LoVo (cell line): ENCODE results near the gene TENM4.

Experiments
- DNase-seq: peaks from one replicate; pipeline ENCODE4 v3.0.0-alpha.2; 2016; ENCODE audit warnings: low spot score

The TENM4 gene

DNA sequence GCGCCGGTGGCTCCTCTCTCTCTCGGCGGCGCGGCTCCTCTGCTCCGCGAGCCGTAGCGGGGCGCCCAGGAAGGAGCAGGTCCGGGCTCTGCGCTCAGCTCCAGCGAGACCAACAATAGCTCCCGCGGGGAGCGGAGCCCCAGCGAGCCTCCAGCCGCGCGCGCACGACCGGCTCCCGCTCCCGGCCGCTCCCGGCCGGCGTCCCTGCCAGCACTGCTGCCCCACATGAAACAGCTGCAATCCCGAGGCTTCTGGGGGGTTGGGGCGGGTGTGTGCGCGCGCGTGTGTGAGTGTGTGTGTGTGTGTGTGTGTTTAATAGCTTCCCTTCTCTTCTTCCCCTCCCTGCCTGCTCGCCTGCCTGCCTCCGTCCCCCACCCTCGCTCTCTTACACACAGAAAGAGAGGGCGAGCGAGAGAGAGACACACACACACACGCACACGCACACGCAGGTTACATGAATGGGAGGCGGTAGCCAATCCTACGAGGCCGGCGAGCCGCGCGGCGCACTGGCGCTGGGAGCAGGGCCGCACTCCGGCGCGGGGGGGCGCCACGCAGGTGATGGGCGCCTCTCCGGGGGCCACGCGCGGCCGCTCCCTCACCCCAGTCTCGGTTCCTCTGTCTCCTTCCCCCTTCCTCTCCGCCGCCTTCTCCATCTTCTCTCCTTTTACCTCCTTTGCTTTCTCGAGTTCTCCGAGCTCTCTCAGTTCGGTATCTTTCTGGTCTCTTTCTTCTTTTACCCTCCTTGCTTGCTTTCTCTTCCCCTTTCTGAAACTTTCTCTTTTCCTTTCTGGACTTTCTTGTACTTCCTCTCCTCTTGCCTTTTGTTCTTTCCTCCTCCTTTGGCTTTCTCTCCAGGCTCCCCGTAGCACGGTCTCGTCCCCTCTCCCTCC is at the start of gene TENM4:
TENM4 (minus strand) TSS at position 460 of the 890 bp plus-strand sequence. CDS start 371,086 bp downstream, outside the sequence.
- no peak for DNase-seq

DNA sequence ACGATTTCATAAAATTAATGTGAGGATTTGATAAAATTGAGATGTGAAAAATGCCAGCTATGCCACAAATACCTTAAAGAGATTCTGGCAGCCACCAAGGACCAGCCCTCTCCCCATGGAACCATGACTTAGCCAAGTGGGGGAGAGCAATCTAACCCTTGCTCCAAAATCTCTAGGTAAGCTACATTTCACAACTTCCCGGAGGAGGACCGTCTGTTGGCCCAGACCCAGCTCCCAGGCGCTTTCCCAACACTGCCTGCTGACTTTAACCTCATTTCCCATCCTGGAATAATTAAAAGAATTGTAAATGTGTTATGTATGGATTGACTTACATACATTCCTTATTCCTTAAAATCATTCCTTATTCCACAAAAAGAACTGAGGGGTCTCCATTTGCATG is 47.5 kb upstream of the TENM4 start:
- DNase-seq: no peak

DNA sequence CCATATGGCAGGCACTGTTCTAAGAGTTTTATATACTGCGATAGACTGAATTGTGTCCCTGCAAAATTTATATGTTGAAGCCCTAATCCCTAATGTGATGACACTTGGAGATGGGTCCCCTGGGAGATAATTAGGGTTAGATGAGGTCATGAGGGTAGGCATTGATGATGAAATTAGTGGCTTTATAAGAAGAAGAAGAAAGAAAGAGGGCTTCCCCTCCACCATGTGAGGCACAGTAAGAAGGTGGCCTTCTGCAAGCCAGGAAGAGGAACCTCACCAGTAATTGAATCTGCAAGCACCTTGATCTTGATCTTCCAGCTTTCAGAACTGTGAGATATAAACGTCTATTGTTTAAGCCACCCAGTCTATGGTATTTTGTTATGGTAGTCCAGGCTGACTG is 46.6 kb upstream of the TENM4 start:
- DNase-seq: no peak

DNA sequence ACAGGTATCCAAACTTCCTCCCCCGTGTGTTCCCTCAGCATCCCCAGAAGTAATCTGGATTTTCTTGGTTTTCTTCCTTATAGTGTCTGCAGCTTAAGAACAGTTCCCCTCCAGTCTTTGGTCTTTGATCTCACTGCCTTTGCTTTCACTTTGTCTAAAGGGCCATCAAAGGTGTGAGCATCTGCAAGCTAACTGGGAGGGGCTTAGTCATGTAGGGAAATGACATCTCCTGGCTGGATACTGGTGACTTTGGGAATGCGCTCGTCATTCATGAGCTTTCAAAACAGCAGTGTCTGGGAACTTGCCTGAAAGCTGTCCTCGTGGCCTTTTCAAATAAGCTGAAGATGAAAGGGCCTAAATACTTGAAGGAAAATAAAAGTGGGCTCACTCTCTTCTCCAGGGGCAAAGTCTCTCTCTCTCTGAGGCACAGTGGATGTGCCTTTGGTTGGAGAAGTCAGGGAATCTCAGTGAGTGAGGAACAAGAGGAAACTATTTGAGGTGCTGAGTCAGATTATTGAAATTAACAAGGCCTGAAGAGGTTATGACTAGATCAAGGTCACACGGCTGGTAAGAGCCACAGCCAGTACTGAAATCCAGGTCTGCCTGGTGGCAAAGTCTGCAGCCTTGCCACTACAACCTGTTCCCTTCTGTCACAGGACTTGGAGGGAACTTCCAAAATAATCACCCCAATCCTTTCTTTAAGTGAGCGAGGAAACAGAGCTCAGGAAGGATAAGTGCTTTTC is 45.6 kb upstream of the TENM4 start:
- no peak for DNase-seq

DNA sequence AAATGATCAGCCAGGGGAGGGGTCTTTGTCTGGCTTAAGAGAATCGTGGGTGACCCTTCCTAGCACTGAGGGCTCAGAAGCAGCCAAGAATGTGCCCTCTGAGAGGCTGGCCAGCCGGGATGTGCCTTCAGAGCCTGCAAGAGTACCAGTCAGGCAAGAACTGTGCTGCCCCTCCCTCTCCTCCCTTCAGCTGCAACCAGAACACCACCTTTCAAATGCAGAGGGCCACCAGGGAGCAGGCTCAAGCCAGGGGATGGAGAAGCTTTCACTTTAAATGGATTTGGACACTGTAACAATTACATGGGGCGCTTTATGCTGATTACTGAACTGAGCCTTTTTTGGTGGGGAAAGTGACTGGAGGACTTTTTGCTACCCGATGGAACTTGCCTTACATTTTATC is 44.9 kb upstream of the TENM4 start:
- no peak for DNase-seq

DNA sequence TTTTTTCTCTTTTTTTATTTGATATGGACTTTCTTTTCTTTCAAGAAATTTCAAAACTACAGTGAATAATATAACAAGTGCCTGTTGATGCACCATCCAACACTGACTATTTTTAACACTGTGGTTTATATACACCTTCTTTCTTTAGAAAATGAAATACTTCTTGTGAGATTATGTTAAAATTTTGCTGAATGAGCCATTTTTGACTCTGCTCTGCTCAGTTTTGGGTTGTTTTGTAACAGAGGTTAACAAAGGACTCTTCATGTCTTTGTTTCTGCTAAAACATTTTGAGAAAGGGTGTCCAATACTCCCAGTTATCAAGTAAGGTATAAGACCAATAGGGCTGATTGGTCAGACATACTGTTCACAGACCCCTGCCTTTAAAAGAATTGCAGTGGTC is 44.0 kb upstream of the TENM4 start:
- no peak for DNase-seq

DNA sequence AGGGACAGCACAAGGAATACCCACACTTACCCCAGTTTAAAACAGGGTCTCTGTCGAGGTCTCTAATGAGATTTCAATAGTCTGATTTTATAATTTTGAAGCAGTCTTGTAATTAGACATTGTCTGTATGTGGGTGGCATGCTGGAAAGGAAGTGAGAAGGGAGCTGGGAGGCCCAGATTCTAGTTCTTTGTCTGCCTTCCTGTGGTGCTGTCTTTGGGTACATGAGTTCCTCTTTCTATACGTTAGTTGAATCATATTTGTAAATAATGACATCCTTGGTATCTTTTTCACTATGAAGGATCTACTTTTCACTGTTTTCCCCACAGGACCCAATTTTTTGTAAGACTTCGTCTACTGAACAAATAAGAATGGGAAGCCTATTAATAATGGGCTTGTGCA is 42.0 kb upstream of the TENM4 start:
- no peak for DNase-seq

DNA sequence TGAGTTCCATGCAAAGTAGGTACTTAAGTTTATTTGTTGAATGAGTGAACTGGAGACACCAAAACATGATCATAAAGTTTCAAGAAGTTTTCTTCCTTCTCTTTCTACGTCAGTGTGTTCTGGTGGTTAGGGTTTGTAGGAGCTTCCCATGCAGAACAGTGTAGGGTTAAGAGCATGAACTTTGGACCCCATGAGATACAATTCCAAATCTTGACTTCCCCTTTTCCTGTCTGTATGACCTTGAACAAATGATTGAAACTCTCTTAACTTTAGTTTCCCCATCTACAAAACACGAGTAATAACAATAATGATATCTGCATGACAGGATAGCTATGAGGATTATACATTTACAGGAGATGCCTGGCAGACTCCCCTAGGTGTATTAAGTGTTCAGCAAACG is 41.0 kb upstream of the TENM4 start:
- no peak for DNase-seq

DNA sequence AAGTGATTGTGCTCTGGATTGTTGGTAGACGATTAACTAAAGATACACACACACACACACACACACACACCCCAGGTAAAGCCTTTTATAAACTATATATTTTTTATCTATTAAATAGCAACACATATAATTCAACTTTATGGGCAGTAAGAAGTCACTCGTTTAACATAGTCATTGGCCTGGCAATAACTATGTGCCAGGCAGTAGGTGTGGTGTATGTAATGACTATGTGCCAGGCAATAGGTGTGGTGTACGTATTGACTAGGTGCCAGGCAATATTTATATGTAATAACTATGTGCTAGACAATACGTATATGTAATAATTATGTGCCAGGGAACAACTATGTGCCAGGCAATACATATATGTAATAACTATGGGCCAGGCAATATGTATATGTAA is 40.0 kb upstream of the TENM4 start:
- no peak for DNase-seq

DNA sequence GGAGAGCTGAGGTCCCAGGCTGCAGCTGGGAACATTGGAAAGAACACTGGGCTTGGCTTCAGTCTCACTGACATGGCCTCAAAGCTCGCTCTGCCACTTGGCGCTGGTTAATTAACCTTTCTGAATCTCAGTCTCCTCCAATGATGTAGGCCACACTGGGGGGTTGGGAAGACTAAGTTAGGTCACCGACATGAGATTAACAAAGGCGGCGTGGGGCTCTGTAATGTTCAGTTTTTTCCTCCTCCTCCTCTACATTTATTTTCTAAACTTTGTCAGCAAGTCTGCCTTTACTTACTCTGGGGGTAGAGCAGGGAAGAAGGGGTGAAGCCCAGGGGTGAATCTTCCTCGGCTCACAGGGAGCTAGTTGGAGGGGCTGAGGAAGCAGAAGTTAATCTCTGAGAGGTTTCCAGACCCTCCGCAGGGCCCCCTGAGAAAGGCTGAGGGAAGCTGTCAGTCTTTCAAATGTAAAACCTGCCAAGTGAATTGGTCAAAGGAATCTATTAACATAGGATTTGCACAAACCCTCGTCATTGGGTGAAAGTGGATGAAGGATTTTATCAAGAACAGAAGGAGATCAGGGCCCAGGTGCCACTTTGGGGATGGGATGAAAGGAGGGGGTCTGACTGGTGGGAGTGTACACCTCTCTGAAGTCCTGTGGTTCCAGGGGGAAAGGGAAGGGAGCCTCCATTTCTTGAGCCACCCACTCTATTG is 32.1 kb upstream of the TENM4 start:
- no peak for DNase-seq

DNA sequence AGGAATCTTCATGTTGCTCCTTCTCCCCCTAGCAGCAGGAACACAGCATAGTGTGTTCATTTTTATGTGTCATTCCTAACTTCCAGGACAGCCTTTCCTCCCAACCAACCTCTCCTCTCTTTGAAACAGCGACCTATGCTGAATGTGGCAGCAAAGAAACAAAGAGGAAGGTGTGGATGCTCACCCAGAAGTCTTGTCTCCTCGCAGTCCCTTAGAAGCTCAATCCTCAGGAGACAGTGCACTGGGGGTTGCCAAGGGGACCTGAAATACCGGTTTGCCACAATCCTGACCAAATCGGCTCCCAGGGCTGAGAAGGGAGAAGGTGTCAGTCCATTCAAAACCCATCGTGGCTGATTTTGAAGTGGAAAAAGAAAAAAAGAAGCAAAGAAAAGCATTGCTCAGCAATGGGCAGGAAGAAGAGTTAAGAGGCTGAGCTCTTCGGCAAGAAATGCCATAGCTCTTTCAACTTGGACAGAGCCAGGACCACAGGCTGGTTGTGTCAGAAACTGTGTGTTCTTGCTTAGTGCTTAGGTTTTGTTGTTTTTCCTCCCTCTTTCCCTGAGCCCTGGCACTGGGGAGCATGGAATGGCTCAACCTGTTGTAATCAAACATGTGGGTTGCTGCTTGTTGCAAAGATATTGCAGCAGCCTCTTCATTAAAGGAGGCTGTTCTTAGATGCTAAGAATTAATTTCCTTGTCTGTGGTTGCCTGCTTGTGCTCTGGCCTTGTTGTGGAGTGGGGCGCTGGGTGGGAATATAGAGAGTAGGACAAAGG is 30.4 kb upstream of the TENM4 start:
- no peak for DNase-seq

DNA sequence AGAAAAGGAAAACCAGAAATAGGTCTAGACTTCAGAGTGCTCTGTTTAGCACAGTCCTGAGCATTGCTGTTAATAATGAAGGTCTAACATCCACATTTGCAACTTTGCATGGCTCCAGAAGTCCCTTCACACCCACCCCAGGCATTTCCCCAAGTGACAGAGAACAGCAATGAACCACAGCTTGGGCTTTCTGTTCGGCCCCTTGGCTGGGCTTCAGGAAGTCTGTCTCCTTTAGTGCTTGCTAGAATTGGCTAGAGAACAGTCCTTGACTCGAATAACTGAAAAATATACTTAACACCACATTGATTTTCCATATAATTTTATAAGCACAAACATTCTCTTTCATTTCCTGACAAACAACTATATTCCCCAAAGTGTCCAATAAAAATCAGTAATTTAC is 29.3 kb upstream of the TENM4 start:
- no peak for DNase-seq

DNA sequence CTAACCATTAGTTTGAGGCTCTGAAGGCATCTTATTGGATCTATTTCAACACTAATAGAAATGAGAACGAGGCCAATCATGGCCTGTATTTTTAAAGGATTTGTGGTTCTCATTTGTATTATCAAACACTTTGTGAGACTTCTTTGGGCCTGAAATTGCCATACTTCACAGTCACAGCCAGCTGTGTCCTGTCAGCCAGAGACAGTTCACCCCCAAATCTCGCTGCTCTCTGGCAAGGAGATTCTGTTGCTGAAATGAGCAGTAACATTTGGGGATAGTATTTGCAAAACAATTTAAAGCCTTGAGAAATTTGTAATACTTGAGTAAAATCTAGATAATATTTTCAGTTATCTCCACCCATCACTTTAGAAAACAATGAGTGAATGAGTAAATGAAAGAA is 26.9 kb upstream of the TENM4 start:
- DNase-seq: no peak

DNA sequence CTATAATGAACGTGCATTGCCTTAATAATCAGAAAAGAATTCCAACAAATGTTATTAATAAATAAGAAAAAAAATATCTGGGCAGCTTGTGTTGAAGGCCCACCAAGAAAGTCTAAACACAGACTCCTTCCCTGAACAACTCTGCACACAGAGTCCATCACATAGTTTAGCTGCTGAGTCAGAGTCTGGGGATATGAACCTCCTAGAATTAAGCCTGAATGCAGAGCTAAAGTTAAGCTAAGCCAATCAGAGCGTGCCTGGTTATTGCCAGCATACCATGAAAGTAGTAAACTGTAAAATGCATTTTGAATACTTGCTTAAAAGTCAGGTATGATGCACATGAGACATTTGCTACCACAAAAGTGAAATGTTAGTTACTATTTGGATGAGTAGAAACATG is 25.6 kb upstream of the TENM4 start:
- no peak for DNase-seq

DNA sequence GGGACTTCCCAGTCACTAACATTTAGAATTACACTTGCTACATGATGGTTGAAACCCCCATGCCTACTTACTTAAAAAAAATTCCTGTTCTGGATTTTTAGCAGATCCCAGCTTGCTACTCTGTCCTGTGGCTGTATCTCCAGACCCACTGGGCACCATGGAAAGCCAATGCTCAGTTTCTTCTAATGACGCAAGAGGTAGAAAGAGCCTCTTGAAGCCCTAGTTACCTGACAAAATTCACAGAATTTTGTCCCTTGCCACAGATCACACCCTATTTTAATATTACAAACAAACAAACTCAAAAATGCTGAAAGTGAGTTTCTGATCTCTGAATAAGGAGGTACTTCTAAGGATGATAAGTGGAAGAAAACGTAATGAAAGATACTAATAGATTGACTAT is 24.3 kb upstream of the TENM4 start:
- no peak for DNase-seq

DNA sequence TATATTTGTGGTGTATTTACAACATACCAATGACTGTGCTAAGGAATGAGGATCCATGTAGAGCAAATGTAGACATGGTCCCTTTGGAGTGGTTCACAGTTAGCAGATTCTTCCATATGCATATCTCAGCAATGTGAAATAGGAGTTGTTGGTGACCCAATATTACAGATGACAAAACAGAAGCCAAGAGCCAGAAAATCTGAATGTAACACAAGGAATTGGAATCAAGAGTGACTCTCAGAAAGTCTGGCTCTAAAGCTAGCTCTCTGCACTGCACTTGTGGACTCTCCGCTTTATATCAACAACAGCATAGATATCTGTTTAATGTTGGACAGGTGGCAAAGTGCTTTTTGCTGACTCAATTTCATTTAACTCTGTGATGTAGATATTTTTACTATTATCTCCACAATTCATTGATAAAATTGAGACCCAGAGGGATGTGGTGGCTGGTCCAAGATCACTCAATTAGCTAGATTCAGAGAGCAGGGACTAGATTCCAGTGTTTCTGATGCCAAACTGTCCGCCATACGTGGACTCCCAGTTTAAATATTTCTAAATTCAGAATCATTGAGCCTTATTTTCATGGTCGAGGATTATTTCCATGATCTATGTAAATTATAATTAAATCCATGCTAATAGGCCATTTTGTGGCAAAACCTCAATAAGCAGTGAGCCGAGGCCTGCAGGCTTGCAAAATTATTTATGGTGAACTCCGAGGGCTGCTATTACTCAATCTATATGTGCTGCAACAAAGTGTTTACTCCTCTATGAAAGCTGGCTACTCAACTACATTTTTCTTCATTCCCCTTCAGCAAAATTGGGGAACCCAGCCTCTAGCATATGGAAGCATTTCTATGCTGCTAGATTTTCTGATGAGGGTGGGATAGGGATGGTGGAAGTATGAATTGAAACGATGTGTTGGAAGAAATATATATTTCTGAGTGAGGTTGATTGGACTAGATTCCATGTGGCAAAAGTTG is 21.1 kb upstream of the TENM4 start:
- DNase-seq: no peak

DNA sequence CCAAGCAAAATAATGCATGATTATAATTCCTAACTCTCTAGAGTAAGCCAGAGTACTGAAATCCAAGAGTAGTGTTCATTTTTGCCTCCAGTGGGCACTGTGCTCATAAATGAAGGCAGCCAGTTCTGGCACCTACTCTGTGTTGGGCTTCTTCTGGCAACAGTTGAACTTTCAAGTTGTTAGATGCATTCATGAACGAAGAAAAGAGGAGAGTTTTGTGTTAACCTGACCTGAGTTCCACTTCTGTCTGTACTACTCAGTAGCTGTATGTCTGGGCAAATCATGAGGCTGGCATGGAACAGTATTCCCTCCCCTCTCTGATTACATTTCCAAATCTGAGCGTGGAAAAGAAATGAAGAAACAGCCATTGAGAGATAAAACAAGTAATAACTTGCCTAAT is 20.3 kb upstream of the TENM4 start:
- DNase-seq: peak; percentile 3

DNA sequence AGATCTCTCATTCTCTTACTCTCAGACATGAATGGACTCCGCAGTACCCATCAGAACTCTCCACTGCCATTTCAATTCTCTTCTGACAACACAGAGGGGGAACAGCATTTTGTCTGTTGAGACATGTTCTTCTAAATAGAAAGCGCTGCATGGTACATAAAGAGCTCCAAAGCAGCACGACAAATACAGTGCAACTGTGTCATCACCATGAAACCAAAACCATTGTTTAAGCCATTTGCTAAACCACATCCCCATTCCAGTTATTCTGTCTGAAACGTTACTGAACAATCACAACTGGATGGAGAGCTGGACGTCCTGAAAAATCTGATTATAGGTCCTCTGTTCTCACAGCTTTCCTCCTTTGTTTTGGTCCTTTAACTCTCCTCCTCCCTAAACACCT is 17.9 kb upstream of the TENM4 start:
- DNase-seq: no peak

DNA sequence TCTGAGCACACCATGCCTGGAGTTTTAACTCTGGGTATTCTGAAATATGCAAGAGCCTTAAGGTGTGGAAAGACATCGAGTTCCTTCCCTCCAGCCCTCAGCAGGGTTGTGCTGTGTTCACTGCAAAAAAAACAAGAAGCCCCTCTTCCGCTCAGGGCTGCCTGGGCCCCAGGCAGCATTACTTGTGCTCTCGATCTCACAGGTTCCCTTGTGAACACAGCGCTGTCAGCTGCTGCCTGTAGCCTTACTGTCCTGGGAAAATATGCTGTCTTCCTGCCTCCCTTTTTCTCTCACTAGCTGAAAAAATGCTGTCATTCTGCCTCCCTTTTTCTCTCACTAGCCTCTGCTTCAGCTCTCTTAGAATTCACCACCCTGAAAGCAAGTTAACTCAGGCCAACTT is 15.7 kb upstream of the TENM4 start:
- DNase-seq: no peak

DNA sequence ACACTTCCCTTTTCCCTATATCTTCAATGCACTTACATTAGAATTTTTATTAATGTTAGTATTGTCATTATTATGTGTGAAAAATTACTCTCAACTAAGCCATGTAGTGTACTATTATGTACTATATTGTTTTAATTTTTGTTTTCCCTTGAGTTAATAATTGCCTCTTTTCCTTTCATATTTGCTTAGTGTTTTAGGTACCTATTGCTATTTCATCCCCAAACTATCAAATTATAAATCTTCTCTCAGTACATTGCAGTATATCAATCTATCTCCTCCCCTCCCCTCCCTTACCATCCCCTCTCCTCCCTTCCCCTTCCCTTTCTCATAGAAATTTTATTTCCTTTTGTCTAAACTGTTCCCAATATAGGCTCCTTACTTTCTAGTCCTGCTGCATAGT is 12.8 kb upstream of the TENM4 start:
- no peak for DNase-seq

DNA sequence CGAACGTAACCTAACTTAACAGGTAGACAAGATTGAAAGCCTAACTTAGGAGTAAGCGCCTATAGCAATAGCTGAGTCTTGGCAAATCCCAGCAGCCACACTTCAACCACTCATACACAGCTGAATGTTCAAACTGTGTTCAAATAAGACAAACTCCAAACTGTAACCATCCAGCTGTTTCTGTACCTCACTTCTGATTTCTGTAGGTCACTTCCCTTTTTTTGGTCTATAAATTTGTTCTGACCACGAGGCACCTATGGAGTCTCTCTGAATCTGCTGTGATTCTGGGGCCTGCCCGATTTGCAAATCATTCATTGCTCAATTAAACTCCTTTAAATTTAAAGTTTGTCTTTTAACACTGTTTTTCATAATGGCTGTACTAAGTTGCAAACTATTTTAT is 8.2 kb upstream of the TENM4 start:
- no peak for DNase-seq
